SIG-M5 treated with dmso at 0.1 percent for 504 hours (cell line): ENCODE data around the gene LCMT2.

ENCODE experiments used
- DNase-seq: peaks from one replicate; lab custom pipeline; 2025; ENCODE audit not compliant: unreplicated experiment; lab: John Stamatoyannopoulos, UW

LCMT2 gene, protein sequence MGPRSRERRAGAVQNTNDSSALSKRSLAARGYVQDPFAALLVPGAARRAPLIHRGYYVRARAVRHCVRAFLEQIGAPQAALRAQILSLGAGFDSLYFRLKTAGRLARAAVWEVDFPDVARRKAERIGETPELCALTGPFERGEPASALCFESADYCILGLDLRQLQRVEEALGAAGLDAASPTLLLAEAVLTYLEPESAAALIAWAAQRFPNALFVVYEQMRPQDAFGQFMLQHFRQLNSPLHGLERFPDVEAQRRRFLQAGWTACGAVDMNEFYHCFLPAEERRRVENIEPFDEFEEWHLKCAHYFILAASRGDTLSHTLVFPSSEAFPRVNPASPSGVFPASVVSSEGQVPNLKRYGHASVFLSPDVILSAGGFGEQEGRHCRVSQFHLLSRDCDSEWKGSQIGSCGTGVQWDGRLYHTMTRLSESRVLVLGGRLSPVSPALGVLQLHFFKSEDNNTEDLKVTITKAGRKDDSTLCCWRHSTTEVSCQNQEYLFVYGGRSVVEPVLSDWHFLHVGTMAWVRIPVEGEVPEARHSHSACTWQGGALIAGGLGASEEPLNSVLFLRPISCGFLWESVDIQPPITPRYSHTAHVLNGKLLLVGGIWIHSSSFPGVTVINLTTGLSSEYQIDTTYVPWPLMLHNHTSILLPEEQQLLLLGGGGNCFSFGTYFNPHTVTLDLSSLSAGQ

DNA sequence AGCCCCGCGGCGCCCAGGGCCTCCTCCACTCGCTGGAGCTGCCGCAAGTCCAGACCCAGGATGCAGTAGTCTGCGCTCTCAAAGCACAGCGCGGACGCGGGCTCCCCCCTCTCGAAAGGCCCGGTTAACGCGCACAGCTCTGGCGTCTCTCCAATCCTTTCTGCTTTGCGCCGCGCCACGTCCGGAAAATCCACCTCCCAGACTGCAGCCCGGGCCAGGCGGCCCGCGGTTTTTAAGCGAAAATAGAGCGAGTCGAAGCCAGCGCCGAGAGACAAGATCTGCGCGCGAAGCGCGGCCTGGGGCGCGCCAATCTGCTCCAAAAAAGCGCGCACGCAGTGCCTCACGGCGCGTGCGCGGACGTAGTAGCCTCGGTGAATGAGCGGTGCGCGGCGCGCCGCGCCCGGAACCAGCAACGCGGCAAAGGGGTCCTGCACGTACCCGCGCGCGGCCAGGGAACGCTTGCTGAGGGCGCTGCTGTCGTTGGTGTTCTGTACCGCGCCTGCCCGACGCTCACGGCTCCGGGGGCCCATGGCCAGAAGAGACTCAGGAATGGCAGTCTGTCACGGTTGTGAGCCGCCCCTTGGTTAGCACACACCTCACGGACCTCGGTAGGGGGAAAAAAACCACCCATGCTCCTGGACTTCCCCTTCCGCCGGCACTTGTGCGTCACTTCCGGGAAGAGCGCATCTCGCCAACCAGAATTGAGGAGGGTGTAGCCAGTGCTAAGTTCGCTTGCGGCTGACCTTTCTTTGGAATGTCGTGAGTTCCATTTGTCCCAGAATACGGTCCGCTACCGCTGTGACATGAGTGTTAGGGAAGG, at the start of gene LCMT2:
Gene LCMT2, minus strand, starts transcription at position 614 of the 820 bp plus-strand sequence. Its CDS starts 84 bp downstream, at position 530.
- DNase-seq: peak; percentile 85

DNA sequence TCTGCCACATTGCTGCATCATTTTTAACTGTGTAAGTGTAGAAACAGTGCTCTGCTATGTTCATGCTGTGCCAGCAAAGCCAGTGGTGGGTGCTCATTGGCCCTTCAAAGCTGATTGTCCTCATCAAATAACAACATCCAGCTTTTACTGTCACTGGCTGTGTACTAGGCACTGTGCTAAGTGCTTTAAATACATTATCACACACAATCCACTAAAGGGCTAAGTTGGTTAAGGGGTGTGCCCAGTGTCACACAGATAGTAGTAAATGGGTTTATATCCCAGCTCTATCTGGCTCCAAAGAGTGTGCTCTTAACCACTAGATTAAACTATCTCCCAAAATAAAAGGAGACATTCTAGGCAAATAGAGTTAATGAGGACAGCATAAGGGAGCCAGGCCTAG, 48.2 kb upstream of the LCMT2 start:
- DNase-seq: no peak

DNA sequence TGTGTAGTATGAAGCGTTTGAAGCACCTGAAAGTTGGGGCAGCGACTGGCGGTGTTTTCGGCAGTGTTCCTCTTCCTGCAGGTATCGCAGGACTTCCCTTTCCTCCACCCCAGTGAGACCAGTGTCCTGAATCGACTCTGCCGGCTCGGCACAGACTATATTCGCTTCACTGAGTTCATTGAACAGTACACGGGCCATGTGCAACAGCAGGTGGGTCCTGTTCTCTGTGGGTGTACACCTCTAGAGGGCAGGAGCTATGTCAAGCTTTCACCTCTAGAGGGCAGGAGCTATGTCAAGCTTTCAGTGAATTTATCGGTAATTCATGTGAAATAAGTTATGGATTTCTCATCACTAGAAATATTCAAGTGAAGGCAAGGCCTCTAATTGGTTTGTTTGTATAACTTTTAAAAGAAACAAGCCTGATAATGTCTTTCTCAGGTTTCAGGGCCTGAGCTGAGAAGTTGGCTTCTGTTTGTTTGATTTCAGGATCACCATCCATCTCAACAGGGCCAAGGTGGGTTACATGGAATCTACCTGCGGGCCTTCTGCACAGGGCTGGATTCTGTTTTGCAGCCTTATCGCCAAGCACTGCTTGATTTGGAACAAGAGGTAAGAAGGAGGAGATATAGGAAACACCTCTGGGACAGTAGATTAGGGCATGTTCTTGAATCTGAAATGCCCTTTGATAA, 45.8 kb upstream of the LCMT2 start:
- no peak for DNase-seq

DNA sequence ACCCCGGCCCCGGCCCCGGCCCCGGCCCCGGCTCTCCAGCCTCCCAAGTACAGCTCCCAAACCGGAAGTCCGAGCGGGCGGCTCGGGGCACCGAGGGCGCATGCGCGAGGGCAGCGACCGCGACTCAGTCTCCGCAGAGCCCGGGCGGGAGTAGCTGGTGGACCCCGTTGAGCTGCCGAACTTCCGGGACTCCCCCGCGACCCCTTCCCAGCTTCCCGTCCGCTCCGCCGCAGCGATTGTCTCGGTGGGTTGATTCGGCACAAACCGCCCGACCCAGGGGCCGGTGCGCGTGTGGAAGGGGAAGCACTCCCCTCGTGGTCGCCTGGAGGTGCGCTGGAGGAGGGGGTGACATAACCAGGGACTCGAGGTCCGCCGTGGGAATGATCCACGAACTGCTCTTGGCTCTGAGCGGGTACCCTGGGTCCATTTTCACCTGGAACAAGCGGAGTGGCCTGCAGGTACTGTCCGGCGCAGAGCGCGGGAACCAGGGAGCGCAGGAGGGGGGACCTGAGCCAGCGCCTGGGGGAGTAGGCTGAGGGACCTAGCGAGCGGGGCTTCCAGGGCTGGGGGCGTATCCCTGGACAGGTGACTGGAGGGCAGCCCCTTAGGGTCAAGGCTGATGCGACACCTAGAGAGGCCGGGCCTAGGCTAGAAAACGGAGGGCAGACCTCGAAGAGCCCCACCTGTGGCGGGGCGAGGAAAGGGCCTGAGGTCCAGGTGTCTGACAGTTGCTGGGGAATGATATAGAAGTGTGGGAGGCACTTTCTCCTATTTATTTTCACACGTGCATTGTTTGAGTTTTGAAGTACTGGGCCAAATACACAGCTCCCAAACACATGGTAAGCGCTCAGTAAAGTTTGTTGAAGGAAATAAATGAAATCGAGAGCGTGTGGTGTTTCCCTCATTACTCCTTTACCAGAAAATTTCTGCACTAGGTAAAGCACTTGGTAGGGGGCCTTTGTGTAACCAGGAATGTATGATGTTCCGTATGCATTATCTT, 40.9 kb upstream of the LCMT2 start, which contains the start of the genes TUBGCP4 and ZSCAN29:
Gene TUBGCP4, plus strand, starts transcription at position 127 of the 1,000 bp plus-strand sequence. Its CDS starts 254 bp downstream, at position 381.
Gene ZSCAN29, minus strand, starts transcription at position 69 of the 1,000 bp plus-strand sequence. CDS start 1,130 bp downstream, outside the sequence.
- DNase-seq: peak; percentile 53

DNA sequence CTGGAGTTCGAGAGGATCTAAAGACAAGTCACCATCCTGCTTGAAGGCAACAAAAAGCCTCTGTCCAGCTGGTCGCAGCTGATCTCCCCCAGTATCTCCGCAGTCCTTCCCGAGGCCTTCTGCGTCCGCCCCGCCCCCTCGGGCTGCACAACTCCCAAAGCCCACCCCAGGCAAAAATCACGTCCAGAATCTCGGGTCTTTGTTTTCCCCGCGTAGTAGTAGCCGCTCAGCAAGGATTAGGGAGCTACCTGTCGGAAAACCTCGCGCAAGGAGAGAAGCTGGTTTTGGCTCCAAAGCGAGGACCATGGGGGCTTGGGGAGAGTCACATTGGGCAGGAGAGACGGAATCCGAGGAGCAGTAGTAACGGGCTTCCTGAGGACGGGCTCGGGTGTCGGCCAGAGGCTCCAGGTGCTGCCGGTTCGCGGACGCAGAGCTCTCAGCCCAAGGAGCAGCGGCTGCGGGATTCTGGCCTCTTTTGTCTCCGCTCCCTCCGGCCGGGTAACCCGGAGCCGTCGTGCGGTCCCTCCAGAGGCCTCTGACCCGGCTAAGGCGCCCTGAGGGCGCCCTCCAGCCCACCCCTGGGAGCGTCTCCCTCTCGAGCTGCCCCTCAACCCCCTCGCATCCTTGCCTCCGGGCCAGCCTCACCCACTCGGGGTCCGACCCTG, 40.1 kb upstream of the LCMT2 start:
- no peak for DNase-seq

DNA sequence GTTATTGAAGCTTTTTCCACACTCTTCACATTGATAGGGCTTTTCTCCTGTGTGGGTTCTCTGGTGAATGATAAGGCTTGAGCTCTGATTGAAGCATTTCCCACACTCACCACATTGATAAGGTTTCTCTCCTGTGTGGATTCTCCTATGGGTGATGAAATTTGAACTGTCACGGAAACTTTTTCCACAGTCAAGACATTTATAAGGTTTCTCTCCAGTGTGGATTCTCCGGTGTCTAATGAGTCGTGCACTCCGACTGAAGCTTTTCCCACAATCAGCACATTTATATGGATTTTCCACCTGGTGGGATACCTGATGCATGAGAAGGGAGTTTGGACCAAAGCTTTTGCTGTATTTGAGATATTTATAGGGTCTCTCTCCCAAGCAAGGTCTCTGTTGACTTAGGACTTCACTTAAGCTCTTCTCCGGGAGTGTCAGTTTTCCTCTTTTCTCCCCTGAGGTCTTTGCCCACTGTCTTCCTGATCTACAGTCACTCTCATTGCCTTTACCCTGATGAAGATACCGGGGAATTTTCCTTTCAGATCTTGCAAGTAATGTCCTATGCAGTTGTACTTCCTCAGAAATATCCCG, 31.0 kb upstream of the LCMT2 start:
- DNase-seq: no peak

DNA sequence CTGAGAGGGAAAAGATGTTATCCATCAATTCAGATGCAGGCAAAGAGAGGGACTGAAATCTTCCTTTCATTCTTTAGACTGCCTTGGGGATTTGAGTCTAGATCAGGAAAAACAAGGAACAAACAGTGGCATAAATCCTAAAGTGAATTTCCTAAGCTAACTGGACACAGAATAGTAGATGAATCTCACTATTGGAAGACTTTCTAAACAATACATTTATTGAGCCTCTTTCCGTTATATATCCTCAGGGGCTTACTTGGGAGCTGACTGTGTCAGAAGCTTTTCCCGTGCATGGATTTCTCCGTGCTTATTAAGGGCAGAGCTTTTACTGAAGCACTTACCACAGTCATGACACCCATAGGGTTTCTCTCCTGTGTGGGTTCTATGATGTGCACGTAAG, 30.4 kb upstream of the LCMT2 start:
- DNase-seq: no peak

DNA sequence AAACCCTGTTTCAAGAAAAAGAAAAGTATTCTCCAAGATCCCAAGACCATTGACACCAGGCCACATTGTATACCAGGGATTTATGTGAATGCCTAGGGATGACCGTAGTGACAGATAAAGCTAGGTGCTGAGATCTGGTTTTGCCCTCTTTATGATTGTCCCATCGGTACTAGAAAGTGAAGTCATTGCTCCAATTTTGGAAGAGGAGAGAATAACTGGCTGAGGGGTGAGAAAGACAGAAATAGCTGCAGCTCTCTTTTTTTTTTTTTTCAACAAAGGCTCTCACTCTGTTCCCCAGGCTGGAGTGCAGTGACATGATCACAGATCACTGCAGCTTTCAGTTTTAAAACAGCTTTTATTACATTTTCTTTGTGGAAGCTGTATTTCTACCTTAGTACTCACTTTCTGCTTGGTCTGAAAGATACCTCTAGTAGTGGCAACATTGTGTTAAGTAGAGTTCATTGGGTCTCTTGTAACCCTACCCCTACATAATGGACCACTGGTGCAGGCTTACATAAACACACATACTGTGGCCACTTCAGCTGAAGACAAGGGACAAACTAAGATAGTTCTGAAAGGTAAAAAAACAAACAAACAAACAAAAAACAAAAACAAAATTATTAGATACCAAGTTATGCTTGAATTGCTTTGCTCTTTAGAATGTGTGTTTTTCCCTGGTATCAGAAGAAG, 22.5 kb upstream of the LCMT2 start:
- no peak for DNase-seq

DNA sequence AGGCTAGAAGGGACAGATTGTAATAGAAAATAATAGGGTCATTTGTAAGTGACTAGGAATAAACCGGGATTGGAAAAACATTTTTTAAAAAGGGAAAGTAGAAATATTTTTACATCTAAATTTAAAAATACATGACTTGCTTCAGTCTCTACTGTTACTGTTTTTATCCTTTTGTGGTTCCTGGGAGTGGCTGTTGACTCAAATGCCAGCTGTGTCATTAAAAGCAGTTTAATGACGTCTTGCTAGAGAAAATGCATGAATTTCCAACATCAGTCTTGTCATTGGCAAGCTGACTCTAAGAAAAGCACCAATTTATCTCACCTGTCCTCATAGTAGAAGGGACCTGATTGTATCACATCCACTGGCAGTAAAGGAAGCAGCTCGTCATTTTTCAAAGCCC, 16.7 kb upstream of the LCMT2 start:
- no peak for DNase-seq

DNA sequence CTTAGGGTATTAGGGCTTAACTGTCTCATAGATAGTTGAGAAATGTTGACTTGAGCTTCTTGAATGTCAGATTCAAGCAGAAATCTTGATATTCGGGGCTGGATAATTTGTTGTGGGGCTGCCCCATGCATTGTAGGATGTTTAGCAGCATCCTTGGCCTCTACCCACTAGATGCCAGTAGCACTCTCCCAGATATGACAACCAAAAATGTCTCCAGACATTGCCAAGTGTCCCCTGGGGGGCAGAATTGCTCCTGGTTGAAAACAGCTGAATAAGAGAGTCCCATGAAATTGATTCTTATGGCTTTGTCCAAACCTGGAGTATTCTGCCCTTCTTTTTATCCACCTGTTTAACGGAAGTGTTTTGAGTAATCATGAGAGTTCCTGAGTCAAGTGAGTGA, 15.9 kb upstream of the LCMT2 start:
- DNase-seq: no peak

DNA sequence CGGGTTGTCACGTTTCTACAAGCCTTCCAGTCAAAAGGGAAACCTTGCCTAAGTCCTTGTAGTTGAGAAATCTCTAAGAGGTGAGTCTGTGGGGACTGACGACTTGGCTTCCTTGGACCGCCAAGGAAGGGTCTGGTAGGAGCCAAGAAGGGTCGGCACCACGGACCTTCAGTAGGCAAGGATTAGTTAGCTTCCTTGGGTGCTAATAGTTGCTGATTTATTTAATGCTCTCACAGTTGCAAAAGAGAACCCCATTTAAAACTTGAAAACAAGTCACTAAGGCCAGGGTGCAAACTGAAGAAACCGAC, 361 bp upstream of the LCMT2 start:
- DNase-seq: no peak

DNA sequence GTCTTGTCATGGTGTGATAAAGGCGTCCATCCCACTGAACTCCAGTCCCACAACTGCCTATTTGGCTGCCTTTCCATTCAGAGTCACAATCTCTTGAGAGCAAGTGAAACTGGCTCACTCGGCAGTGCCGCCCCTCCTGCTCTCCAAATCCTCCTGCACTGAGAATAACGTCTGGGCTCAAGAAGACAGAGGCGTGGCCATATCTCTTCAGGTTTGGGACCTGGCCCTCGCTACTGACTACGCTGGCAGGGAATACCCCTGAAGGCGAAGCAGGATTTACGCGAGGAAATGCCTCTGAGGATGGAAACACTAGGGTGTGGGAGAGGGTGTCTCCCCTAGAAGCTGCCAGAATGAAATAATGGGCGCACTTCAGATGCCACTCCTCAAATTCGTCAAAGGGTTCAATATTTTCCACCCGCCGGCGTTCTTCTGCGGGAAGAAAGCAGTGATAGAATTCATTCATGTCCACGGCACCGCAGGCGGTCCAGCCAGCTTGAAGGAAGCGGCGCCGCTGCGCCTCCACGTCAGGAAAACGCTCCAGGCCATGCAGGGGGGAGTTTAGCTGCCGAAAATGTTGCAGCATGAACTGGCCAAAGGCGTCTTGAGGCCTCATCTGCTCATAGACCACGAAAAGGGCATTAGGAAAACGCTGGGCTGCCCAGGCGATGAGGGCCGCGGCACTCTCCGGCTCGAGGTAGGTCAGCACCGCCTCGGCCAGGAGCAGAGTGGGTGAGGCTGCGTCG, 985 bp downstream of the LCMT2 start:
- DNase-seq: no peak

DNA sequence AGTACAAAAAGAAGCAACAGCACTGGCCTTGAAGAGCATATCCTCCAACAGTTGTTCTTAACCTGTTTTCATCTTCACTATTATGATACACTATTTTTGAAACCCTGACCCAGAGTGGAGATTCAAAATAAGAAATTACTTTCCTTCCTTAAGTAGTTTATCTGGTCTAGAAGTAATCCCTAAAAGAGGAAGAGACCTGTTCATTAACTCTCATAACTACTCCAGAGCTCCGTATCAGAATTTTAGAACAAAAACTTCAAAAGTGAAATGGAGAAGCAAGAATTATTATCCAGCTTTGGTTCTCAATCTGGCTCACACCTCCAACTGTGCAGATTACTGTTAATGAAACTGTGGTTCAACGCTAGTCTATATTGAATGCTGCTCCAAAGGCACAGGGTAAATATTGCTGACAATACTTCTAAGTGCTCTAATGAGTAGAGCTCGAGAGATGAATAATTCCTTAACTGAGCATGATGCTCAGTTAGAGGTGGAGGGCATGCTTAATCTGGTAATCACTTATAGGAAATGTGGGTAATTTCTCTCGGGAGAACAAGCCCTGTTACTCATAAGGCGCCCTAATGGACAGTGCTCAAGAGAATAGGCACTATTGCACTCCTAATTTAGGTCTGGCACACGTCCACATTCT, 5.2 kb downstream of the LCMT2 start:
- no peak for DNase-seq

DNA sequence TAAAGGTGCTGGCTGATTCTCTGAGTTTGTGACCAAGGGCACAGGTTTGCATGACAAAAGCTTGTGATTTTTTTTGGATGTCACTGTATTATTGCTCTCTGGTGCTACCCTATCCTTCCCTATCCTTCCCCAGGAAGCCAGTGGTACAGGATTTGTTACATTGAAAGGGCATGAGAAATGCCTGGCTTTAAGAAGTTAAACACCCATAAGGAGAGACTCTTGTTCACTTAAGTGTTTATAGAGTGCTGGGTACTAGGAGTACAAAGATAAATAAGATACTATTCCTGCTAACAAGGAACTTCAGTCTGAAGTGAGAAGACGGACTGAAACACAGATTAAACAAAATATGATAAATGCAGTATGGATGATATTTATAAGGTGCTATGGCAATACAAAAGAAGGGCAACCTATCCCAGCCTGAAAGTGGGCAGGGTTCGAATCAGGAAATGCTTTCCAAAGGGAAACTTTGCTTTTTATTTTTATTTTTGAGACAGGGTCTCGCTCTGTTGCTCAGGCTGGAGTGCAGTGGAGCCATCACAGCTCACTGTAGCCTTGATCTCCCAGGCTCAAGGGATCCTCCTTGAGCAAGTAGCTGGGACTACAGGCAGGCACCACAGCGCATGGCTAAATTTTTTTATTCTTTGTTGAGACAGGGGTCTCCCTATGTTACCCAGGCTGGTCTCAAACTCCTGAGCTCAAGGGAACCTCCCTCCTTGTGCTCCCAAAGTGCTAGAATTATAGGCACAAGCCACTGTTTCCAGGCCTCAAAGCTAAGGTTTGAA, 11.2 kb downstream of the LCMT2 start:
- no peak for DNase-seq

DNA sequence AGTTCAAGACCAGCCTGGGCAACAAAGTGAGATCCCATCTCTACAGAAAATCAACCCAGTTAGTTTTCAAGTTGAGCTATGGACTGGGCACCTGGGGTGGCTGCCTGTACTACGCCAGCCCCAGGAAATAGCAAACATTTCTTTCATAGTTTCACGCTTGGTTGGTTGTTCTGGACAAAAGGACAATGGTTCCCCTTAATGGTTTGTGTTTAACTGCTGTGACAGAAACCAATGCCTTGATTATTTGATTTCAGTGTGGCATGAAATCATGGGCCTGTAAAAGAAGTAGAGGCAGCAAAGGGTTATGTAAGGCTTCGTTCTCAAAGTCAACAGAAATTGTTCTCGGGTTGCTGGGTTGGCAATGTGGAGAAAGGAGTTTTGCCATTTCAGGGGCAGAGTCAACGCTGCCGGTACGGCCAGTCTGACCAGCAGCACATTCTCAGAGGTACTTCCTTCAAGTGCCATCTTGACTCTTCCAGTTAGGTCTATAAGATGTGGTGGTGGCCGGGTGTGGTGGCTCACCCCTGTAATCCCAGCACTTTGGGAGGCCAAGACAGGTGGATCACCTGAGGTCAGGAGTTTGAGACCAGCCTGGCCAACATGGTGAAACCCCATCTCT, 12.7 kb downstream of the LCMT2 start:
- DNase-seq: no peak

DNA sequence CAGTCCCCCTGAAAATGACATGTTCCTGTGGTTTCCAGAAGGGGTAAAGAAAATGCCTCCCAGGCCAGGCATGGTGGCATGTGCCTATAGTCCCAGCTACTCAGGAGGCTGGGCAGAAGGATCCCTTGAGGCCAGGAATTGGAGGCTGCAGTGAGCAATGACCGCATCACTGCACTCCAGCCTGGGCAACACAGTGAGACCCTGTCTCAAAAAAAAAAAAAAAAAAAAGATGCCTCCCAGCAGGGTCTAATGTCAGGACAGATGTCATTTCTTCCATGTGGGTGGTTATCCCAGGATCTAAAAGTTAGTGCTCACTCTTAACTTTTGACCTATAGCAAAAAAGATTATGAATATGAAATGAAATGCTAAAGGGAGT, 13.4 kb downstream of the LCMT2 start:
- DNase-seq: no peak
